Skin epidermis (tissue), 12 donors: ENCODE data around the gene FARS2.

ENCODE experiments used
- H3K27ac ChIP-seq, 21 experiments: fragments of 200-600 bp; sonication (generic) in 11 of 21; one replicate each; pipeline ENCODE4 v1.5.0; 2020; ENCODE audit warnings: mild to moderate bottlenecking in 3 of 21, inconsistent platforms in 2 of 21, moderate library complexity in 2 of 21
- H3K4me3 ChIP-seq, 7 experiments: fragments of 200-600 bp; sonication (generic) in 2 of 7; one replicate each; pipeline ENCODE4 v1.5.0; 2020; ENCODE audit warnings: inconsistent platforms in 2 of 7, mild to moderate bottlenecking in 2 of 7, moderate library complexity in 1 of 7

The FARS2 gene

GRCh38 chr6:5749651-5750215 is 488.4 kb downstream of the FARS2 start:
- Histone ChIP-seq H3K27ac (no peak overlapping the region), H3K4me3 (no peak overlapping the region)

GRCh38 chr6:5751525-5752390 is 490.4 kb downstream of the FARS2 start:
- Histone ChIP-seq H3K27ac (peak overlapping the region in 6 of 21 experiments; percentile 1 to 65 (median 53)), H3K4me3 (no peak overlapping the region)

GRCh38 chr6:5752391-5752680 is 491.0 kb downstream of the FARS2 start:
- Histone ChIP-seq H3K4me3 (no peak overlapping the region), H3K27ac (peak overlapping the region in 7 of 21 experiments; percentile 3 to 65 (median 44))

- no peak overlapping the region for H3K4me3 ChIP-seq
- no peak overlapping the region for H3K27ac ChIP-seq
Observed at GRCh38 chr6:5753209-5753608, 491.9 kb downstream of the FARS2 start.

- no peak overlapping the region for H3K27ac ChIP-seq
- H3K4me3 ChIP-seq: no peak overlapping the region
Observed at GRCh38 chr6:5754904-5755303, 493.6 kb downstream of the FARS2 start.

GRCh38 chr6:5759571-5759970 is 498.3 kb downstream of the FARS2 start:
- Histone ChIP-seq H3K4me3 (no peak overlapping the region), H3K27ac (no peak overlapping the region)

- Histone ChIP-seq H3K27ac (no peak overlapping the region), H3K4me3 (no peak overlapping the region)
Observed at GRCh38 chr6:5761370-5761769, 500.1 kb downstream of the FARS2 start.

- no peak overlapping the region for H3K4me3 ChIP-seq
- peak overlapping the region in 1 of 21 experiments; percentile 11 for H3K27ac ChIP-seq
Observed at GRCh38 chr6:5762561-5762968, 501.3 kb downstream of the FARS2 start.

GRCh38 chr6:5763407-5763806 is 502.1 kb downstream of the FARS2 start:
- H3K4me3 ChIP-seq: no peak overlapping the region
- peak overlapping the region in 3 of 21 experiments; percentile 46 to 72 (median 67) for H3K27ac ChIP-seq

- Histone ChIP-seq H3K4me3 (no peak overlapping the region), H3K27ac (peak overlapping the region in 7 of 21 experiments; percentile 14 to 72 (median 37))
Observed at GRCh38 chr6:5763871-5764270, 502.6 kb downstream of the FARS2 start.

GRCh38 chr6:5764401-5764955 is 503.2 kb downstream of the FARS2 start:
- Histone ChIP-seq H3K4me3 (no peak overlapping the region), H3K27ac (peak overlapping the region in 7 of 21 experiments; percentile 14 to 72 (median 37))

- Histone ChIP-seq H3K4me3 (no peak overlapping the region), H3K27ac (peak overlapping the region in 3 of 21 experiments; percentile 14 to 72 (median 40))
Observed at GRCh38 chr6:5765141-5765760, 503.9 kb downstream of the FARS2 start.

GRCh38 chr6:5766260-5766659 is 504.9 kb downstream of the FARS2 start:
- Histone ChIP-seq H3K27ac (no peak overlapping the region), H3K4me3 (no peak overlapping the region)

- no peak overlapping the region for H3K4me3 ChIP-seq
Observed at GRCh38 chr6:5767471-5767870, 506.2 kb downstream of the FARS2 start.

GRCh38 chr6:5771211-5771610 is 509.9 kb downstream of the FARS2 start:
- no peak overlapping the region for H3K4me3 ChIP-seq
- H3K27ac ChIP-seq: no peak overlapping the region

More at GRCh38 chr6:5767471-5767870, 506.2 kb downstream of the FARS2 start:
- H3K27ac ChIP-seq: no peak overlapping the region

GRCh38 chr6:5771759-5772390 is 510.6 kb downstream of the FARS2 start:
- Histone ChIP-seq H3K4me3 (no peak overlapping the region), H3K27ac (no peak overlapping the region)

- Histone ChIP-seq H3K4me3 (no peak overlapping the region), H3K27ac (no peak overlapping the region)
Observed at GRCh38 chr6:5772408-5773120, 511.3 kb downstream of the FARS2 start.

- no peak overlapping the region for H3K27ac ChIP-seq
- H3K4me3 ChIP-seq: no peak overlapping the region
Observed at GRCh38 chr6:5776104-5776503, 514.8 kb downstream of the FARS2 start.

- Histone ChIP-seq H3K27ac (no peak overlapping the region), H3K4me3 (no peak overlapping the region)
Observed at GRCh38 chr6:5776706-5777390, 515.5 kb downstream of the FARS2 start.
